Ascending aorta (tissue), 2 donors: ENCODE measurements around the gene S100A12. TPM values are rescaled to one million over a fixed set of nuclear protein-coding genes. Genes with fewer than 3 reads are reported as not detected.

Source experiments
- DNase-seq, 2 donors: peaks; one replicate each; pipeline ENCODE4 v3.0.0-alpha.2; 2019; ENCODE audit warnings: low spot score in 2 of 2
- H3K27ac ChIP-seq, 2 donors: fragments of 200-600 bp; sonication (generic); one replicate each; pipeline ENCODE4 v1.5.1; 2016 to 2017; ENCODE audit warnings: mild to moderate bottlenecking in 1 of 2
- H3K27me3 ChIP-seq: fragments of 200-600 bp; sonication (generic); one replicate; pipeline ENCODE4 v1.5.1; 2017
- H3K36me3 ChIP-seq, 2 donors: fragments of 200-600 bp; sonication (generic); one replicate each; pipeline ENCODE4 v1.5.1; 2016
- H3K4me1 ChIP-seq, 2 donors: fragments of 200-600 bp; sonication (generic); one replicate each; pipeline ENCODE4 v1.5.1; 2016 to 2017; ENCODE audit warnings: mild to moderate bottlenecking in 1 of 2
- H3K4me3 ChIP-seq, 2 donors: fragments of 200-600 bp; sonication (generic); one replicate each; pipeline ENCODE4 v1.5.1; 2016 to 2017; ENCODE audit warnings: mild to moderate bottlenecking in 1 of 2
- H3K9me3 ChIP-seq, 2 donors: fragments of 200-600 bp; sonication (generic); one replicate each; pipeline ENCODE4 v1.5.1; 2016
- intact Hi-C: fragments of 100-400 bp; cut with DNase I; formaldehyde crosslinking; loops from one replicate; pipeline ENCODE4 v1.15.1; 2023
- total RNA-seq: library from RNA; depleted of rRNA; stranded (reverse); fragments of >200 nt; gene quantifications from one replicate; pipeline ENCODE4 v1.1.0, GENCODE V29; 2016
- TF ChIP-seq, protein P1 (sequence below), 3 experiments: fragments of 200-600 bp in 2 of 3; fragments of 450-650 bp in 1 of 3; sonication (generic) in 2 of 3; IDR thresholded peaks; one replicate each; pipeline ENCODE4 v1.5.1; 2016 to 2019; ENCODE audit warnings: antibody characterized with exemption in 3 of 3, mild to moderate bottlenecking in 1 of 3, moderate library complexity in 1 of 3

S100A12 gene
- total RNA-seq, 1 donor from 2014 or later, result not detected

DNA sequence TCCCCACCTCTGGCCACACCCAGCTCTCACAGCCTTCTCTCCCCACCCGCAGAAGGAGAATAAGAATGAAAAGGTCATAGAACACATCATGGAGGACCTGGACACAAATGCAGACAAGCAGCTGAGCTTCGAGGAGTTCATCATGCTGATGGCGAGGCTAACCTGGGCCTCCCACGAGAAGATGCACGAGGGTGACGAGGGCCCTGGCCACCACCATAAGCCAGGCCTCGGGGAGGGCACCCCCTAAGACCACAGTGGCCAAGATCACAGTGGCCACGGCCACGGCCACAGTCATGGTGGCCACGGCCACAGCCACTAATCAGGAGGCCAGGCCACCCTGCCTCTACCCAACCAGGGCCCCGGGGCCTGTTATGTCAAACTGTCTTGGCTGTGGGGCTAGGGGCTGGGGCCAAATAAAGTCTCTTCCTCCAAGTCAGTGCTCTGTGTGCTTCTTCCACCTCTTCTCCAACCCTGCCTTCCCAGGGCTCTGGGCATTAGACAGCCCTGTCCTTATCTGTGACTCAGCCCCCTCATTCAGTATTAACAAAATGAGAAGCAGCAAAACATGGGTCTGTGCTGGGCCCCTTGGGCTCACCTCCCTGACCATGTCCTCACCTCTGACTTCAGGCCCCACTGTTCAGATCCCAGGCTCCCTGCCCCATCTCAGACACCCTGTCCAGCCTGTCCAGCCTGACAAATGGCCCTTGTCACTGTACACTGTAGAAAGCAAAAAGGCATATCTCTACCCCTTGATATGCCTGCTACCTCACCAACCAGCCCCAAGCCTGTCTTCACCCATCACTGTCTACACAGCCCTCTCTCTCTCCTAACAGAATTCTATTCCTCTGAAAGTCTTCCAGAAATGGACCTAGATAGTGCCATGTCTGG, 14.6 kb downstream of the S100A12 start:
- TF ChIP-seq, protein P1, sequence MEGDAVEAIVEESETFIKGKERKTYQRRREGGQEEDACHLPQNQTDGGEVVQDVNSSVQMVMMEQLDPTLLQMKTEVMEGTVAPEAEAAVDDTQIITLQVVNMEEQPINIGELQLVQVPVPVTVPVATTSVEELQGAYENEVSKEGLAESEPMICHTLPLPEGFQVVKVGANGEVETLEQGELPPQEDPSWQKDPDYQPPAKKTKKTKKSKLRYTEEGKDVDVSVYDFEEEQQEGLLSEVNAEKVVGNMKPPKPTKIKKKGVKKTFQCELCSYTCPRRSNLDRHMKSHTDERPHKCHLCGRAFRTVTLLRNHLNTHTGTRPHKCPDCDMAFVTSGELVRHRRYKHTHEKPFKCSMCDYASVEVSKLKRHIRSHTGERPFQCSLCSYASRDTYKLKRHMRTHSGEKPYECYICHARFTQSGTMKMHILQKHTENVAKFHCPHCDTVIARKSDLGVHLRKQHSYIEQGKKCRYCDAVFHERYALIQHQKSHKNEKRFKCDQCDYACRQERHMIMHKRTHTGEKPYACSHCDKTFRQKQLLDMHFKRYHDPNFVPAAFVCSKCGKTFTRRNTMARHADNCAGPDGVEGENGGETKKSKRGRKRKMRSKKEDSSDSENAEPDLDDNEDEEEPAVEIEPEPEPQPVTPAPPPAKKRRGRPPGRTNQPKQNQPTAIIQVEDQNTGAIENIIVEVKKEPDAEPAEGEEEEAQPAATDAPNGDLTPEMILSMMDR (IDR thresholded peaks at IDR 0.05), result no peak
- no peaks in the 10 kb centered on the region for H3K36me3 ChIP-seq
- DNase-seq, result no peak
- H3K9me3 ChIP-seq, result no peaks in the 10 kb centered on the region
- no peaks in the 10 kb centered on the region for H3K27me3 ChIP-seq
- no peak overlapping the region for H3K4me3 ChIP-seq
- intact Hi-C loops, result no loop called here
- H3K27ac ChIP-seq, result no peak overlapping the region
- H3K4me1 ChIP-seq, result no peaks in the 10 kb centered on the region

- TF ChIP-seq, protein P1 (IDR thresholded peaks at IDR 0.05), result no peak
- no peaks in the 10 kb centered on the region for H3K9me3 ChIP-seq
- DNase-seq, result no peak
- H3K27me3 ChIP-seq, result no peaks in the 10 kb centered on the region
- no peaks in the 10 kb centered on the region for H3K36me3 ChIP-seq
- H3K27ac ChIP-seq, result no peak overlapping the region
- H3K4me1 ChIP-seq, result no peaks in the 10 kb centered on the region
- no peak overlapping the region for H3K4me3 ChIP-seq
- intact Hi-C loops, result no loop called here
Measured at GRCh38 chr1:153360190-153360589, 15.2 kb downstream of the S100A12 start.

GRCh38 chr1:153359241-153359640, 16.2 kb downstream of the S100A12 start:
- H3K4me3 ChIP-seq, result no peak overlapping the region

DNA sequence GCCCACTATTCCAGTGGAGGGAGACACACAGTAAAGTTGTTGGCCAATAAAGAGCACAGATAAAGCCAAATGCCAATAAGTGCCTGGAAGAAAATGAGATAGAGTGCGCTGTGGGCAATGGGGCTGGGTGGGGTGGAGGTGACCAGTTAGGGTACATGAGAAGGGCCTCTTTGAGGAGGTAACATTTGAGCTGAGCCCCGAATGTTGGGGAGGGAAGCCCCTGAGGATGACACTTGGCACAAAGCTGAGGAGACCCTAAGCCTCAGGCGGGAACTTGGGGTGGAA, 16.8 kb downstream of the S100A12 start:
- no peaks in the 10 kb centered on the region for H3K27me3 ChIP-seq
- H3K9me3 ChIP-seq, result no peaks in the 10 kb centered on the region
- H3K4me3 ChIP-seq, result no peak overlapping the region
- no peaks in the 10 kb centered on the region for H3K4me1 ChIP-seq
- intact Hi-C loops, result loop anchor here (5.0 to 10.0 kb wide), 2 partner anchors 256 to 309 kb away; partner anchors contain the start of genes S100A14 and S100A16
- TF ChIP-seq, protein P1 (IDR thresholded peaks at IDR 0.05), result no peak
- H3K27ac ChIP-seq, result no peak overlapping the region
- no peaks in the 10 kb centered on the region for H3K36me3 ChIP-seq
- DNase-seq, result no peak

More at GRCh38 chr1:153359241-153359640, 16.2 kb downstream of the S100A12 start:
- Histone ChIP-seq H3K27ac (no peak overlapping the region), H3K9me3 (no peaks in the 10 kb centered on the region), H3K36me3 (no peaks in the 10 kb centered on the region), H3K4me1 (no peaks in the 10 kb centered on the region), H3K27me3 (no peaks in the 10 kb centered on the region)
- TF ChIP-seq, protein P1 (IDR thresholded peaks at IDR 0.05), result no peak
- intact Hi-C loops, result loop anchor here (5.0 to 10.0 kb wide), 2 partner anchors 256 to 308 kb away; partner anchors contain the start of genes S100A14 and S100A16
- no peak for DNase-seq

GRCh38 chr1:153357853-153358690, 17.3 kb downstream of the S100A12 start, which contains the start of gene S100A9:
Gene S100A9 (plus strand): TSS chr1:153357854. CDS start chr1:153358284, 430 bp downstream.
- DNase-seq, result no peak
- no peaks in the 10 kb centered on the region for H3K36me3 ChIP-seq
- no peaks in the 10 kb centered on the region for H3K27me3 ChIP-seq
- TF ChIP-seq, protein P1 (IDR thresholded peaks at IDR 0.05), result no peak
- no peaks in the 10 kb centered on the region for H3K9me3 ChIP-seq
- H3K4me1 ChIP-seq, result no peaks in the 10 kb centered on the region
- intact Hi-C loops, result loop anchor here (5.0 to 10.0 kb wide), 2 partner anchors 257 to 309 kb away; partner anchors contain the start of genes S100A14 and S100A16
- H3K27ac ChIP-seq, result no peak within 1 kb of the TSS
- no peak within 1 kb of the TSS for H3K4me3 ChIP-seq
